Measurements from ENCODE around the gene DISC1. TPM values are rescaled to one million over a fixed set of nuclear protein-coding genes. Genes with fewer than 3 reads are reported as not detected.
A peak's percentile ranks its signal among the peaks of the same experiment; 100 is the strongest.

The DISC1 gene
- total RNA-seq, 1 donor from 2014 or later, result 3.5 TPM

DNA sequence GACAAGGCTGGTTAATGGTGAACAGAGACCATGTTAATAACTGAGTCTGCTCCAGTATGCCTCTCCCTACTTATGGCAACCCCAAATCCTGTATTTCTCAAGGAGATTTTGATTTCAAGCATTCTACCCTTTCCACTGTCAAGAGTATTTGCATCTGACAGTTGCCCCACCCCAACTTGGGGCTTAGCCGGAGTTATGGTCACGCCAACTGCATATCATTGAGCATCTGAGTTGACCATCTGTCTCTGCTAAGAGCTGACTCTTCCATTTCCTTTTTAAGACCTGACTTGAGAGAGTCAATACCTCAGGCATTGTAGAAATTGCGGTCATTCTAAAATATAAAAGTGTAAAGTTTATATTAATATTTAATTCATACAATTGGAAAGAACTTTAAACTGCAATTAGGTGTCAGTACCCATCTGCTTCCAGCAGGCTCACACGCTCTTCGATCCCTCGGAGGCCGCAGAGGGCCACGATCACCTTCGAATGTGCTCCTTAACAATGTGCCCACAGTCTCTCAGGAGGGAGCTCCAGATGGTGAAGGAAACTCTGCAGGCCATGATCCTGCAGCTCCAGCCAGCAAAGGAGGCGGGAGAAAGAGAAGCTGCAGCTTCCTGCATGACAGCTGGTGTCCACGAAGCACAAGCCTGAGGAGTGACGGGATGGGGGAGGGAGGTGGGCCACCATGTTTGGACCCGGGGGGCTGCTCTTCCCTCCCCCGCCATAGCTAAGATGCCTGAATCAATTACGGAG is 409.8 kb downstream of the DISC1 start:
- TF ChIP-seq, protein P1, sequence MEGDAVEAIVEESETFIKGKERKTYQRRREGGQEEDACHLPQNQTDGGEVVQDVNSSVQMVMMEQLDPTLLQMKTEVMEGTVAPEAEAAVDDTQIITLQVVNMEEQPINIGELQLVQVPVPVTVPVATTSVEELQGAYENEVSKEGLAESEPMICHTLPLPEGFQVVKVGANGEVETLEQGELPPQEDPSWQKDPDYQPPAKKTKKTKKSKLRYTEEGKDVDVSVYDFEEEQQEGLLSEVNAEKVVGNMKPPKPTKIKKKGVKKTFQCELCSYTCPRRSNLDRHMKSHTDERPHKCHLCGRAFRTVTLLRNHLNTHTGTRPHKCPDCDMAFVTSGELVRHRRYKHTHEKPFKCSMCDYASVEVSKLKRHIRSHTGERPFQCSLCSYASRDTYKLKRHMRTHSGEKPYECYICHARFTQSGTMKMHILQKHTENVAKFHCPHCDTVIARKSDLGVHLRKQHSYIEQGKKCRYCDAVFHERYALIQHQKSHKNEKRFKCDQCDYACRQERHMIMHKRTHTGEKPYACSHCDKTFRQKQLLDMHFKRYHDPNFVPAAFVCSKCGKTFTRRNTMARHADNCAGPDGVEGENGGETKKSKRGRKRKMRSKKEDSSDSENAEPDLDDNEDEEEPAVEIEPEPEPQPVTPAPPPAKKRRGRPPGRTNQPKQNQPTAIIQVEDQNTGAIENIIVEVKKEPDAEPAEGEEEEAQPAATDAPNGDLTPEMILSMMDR (IDR thresholded peaks at IDR 0.05; ENCODE audit: borderline replicate concordance), result no peak
- intact Hi-C loops (cut with micrococcal nuclease), result no loop called here
- Histone ChIP-seq H3K9me3 (replicated peaks) (no peaks in the 10 kb centered on the region), H3K4me3 (no peak overlapping the region), H3K36me3 (peaks cover 5% of the 10 kb centered on the region), H3K27ac (replicated peaks) (no peak overlapping the region), H3K4me1 (peaks cover 16% of the 10 kb centered on the region), H3K27me3 (ENCODE audit: low read depth) (no peaks in the 10 kb centered on the region)
- no peak for DNase-seq

GRCh38 chr1:232037774-232038388 is 411.3 kb downstream of the DISC1 start:
- Histone ChIP-seq H3K27me3 (ENCODE audit: low read depth) (no peaks in the 10 kb centered on the region), H3K36me3 (no peaks in the 10 kb centered on the region), H3K27ac (replicated peaks) (peak overlapping the region; percentile 4), H3K9me3 (replicated peaks) (no peaks in the 10 kb centered on the region), H3K4me1 (peaks cover 16% of the 10 kb centered on the region), H3K4me3 (no peak overlapping the region)
- no peak for DNase-seq
- TF ChIP-seq, protein P1 (IDR thresholded peaks at IDR 0.05; ENCODE audit: borderline replicate concordance), result no peak
- intact Hi-C loops (cut with micrococcal nuclease), result no loop called here

- Histone ChIP-seq H3K4me1 (peaks cover 16% of the 10 kb centered on the region), H3K36me3 (no peaks in the 10 kb centered on the region)
- peak; percentile 34 for DNase-seq
Observed at GRCh38 chr1:232038706-232039677, 412.4 kb downstream of the DISC1 start.

GRCh38 chr1:232040260-232040659 is 413.7 kb downstream of the DISC1 start:
- no peak for DNase-seq
- Histone ChIP-seq H3K4me1 (peaks cover 16% of the 10 kb centered on the region), H3K36me3 (no peaks in the 10 kb centered on the region), H3K27ac (replicated peaks) (no peak overlapping the region), H3K27me3 (ENCODE audit: low read depth) (no peaks in the 10 kb centered on the region), H3K9me3 (replicated peaks) (no peaks in the 10 kb centered on the region), H3K4me3 (no peak overlapping the region)
- TF ChIP-seq, protein P1 (IDR thresholded peaks at IDR 0.05; ENCODE audit: borderline replicate concordance), result no peak
- intact Hi-C loops (cut with micrococcal nuclease), result no loop called here

More at GRCh38 chr1:232038706-232039677, 412.4 kb downstream of the DISC1 start:
- Histone ChIP-seq H3K9me3 (replicated peaks) (no peaks in the 10 kb centered on the region), H3K27ac (replicated peaks) (peak overlapping the region; percentile 4), H3K27me3 (ENCODE audit: low read depth) (no peaks in the 10 kb centered on the region), H3K4me3 (no peak overlapping the region)
- intact Hi-C loops (cut with micrococcal nuclease), result no loop called here
- TF ChIP-seq, protein P1 (IDR thresholded peaks at IDR 0.05; ENCODE audit: borderline replicate concordance), result no peak

GRCh38 chr1:232044728-232045127 is 418.1 kb downstream of the DISC1 start:
- intact Hi-C loops (cut with micrococcal nuclease), result no loop called here
- Histone ChIP-seq H3K27ac (replicated peaks) (no peak overlapping the region), H3K4me3 (no peak overlapping the region), H3K27me3 (ENCODE audit: low read depth) (no peaks in the 10 kb centered on the region), H3K9me3 (replicated peaks) (no peaks in the 10 kb centered on the region), H3K36me3 (no peaks in the 10 kb centered on the region), H3K4me1 (no peaks in the 10 kb centered on the region)
- no peak for DNase-seq
- TF ChIP-seq, protein P1 (IDR thresholded peaks at IDR 0.05; ENCODE audit: borderline replicate concordance), result no peak
